ENCODE results near the gene GALNT14. TPM values are rescaled to one million over a fixed set of nuclear protein-coding genes. Genes with fewer than 3 reads are reported as not detected.

The GALNT14 gene
- total RNA-seq, 3 donors from 2014 or later (not counting 1 experiment from before 2014, with no cell fraction given): 0.68 TPM; not detected in 2

DNA sequence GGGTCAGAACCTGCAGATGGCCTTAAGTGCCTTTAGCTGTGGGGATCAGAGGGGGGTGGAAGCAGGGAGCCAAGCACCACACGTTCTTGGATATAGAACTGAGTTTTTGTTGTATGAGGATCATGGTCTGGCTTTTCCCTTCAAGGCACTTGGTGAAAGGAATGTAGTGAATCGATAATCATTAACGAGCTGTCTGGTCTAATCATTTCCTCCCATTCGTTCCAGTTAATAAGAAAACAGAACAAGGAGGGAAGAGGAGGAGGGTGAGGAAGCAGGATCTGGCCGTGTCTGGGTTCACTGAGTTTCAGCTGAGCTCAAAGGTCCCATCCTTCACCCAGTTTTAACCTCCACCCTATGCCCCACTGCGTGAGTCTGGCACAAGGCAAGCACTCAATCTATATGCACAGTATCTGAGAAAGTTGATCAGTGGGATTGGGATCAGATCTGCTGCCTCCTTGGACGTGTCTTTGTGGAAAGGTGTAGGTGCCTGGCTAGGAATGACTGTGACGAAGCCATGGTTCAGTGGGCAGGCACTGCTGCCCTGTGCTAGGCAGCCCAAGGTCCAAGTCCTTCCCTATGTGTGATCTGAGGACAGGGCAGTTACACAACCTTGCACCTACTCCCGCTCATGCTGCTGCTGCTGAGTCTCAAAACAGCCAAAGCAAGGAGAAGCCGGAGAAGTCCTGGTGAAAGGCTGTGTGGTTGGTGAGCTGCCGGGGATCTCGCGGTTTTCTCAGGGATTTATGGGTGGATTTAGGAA lies 54.8 kb downstream of the GALNT14 start:
- Mint-ChIP-seq H3K4me3 (no peak overlapping the region), H3K36me3 (no peaks in the 10 kb centered on the region), H3K4me1 (no peaks in the 10 kb centered on the region), H3K9me3 (no peaks in the 10 kb centered on the region), H3K27me3 (ENCODE audit: low read depth in 2 of 2) (no peaks in the 10 kb centered on the region), H3K27ac (no peak overlapping the region)
- no peaks in the 10 kb centered on the region for H3K36me3 ChIP-seq (ENCODE audit: control insufficient read depth, insufficient read depth, low read length)
- TF ChIP-seq CTCF (IDR thresholded peaks at IDR 0.05): no peak
- ATAC-seq (no peak), DNase-seq (no peak)
- H3K4me3 ChIP-seq (ENCODE audit: low read length): no peak overlapping the region
- no peaks in the 10 kb centered on the region for H3K4me1 ChIP-seq (ENCODE audit: control insufficient read depth, insufficient read depth, low read length)
- WGBS (ENCODE audit: insufficient coverage): 83% methylated on average over 11 of the region's 13 CpGs
- intact Hi-C loops (cut with micrococcal nuclease): no loop called here
- H3K9me3 ChIP-seq (ENCODE audit: control insufficient read depth, insufficient read depth, low read length): no peaks in the 10 kb centered on the region
- H3K27me3 ChIP-seq (ENCODE audit: control insufficient read depth, insufficient read depth, low read length): no peaks in the 10 kb centered on the region
- H3K27ac ChIP-seq (ENCODE audit: low read length): no peak overlapping the region

- no peaks in the 10 kb centered on the region for H3K27me3 ChIP-seq (ENCODE audit: control insufficient read depth, insufficient read depth, low read length)
- no peak for ATAC-seq
- H3K27ac Mint-ChIP-seq: no peak overlapping the region
- intact Hi-C loops (cut with micrococcal nuclease): no loop called here
- H3K9me3 Mint-ChIP-seq: no peaks in the 10 kb centered on the region
- no peaks in the 10 kb centered on the region for H3K36me3 ChIP-seq (ENCODE audit: control insufficient read depth, insufficient read depth, low read length)
- no peaks in the 10 kb centered on the region for H3K36me3 Mint-ChIP-seq
- H3K4me3 Mint-ChIP-seq: no peak overlapping the region
- WGBS (ENCODE audit: insufficient coverage): 93% methylated on average over 2 of the region's 2 CpGs
- H3K27ac ChIP-seq (ENCODE audit: low read length): no peak overlapping the region
- H3K4me1 Mint-ChIP-seq: no peaks in the 10 kb centered on the region
- TF ChIP-seq CTCF (IDR thresholded peaks at IDR 0.05): no peak
- H3K4me1 ChIP-seq (ENCODE audit: control insufficient read depth, insufficient read depth, low read length): no peaks in the 10 kb centered on the region
- no peaks in the 10 kb centered on the region for H3K9me3 ChIP-seq (ENCODE audit: control insufficient read depth, insufficient read depth, low read length)
- no peak for DNase-seq
- no peak overlapping the region for H3K4me3 ChIP-seq (ENCODE audit: low read length)
- no peaks in the 10 kb centered on the region for H3K27me3 Mint-ChIP-seq (ENCODE audit: low read depth in 2 of 2)
These were observed 56.2 kb downstream of the GALNT14 start for GRCh38 chr2:31082002-31082401.

DNA sequence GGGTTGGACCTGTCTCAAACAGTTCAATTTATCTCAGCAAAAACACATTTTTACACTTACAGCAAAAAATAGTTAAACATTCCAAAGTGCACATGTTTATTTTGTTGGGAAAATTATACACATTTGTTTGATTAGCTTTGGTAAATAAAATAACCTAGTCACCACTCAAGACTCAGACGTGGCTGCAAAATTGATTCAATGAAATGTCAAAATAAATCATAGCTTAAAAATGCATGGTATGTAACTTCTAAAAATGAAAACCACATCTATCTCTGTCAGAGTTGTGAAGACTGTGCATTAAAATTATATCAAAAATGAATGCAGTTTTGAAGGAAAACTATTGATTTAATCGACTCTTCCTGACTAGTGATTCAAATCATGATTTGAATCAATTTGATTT lies 56.7 kb downstream of the GALNT14 start:
- WGBS (ENCODE audit: insufficient coverage): 75% methylated on average over 1 of the region's 2 CpGs
- Mint-ChIP-seq H3K27me3 (ENCODE audit: low read depth in 2 of 2) (no peaks in the 10 kb centered on the region), H3K9me3 (no peaks in the 10 kb centered on the region)

More for the DNA sequence above, 56.7 kb downstream of the GALNT14 start:
- Mint-ChIP-seq H3K36me3 (no peaks in the 10 kb centered on the region), H3K4me1 (no peaks in the 10 kb centered on the region), H3K4me3 (no peak overlapping the region), H3K27ac (no peak overlapping the region)
- Histone ChIP-seq H3K27ac (ENCODE audit: low read length) (no peak overlapping the region), H3K36me3 (ENCODE audit: control insufficient read depth, insufficient read depth, low read length) (no peaks in the 10 kb centered on the region), H3K4me3 (ENCODE audit: low read length) (no peak overlapping the region), H3K4me1 (ENCODE audit: control insufficient read depth, insufficient read depth, low read length) (no peaks in the 10 kb centered on the region), H3K27me3 (ENCODE audit: control insufficient read depth, insufficient read depth, low read length) (no peaks in the 10 kb centered on the region), H3K9me3 (ENCODE audit: control insufficient read depth, insufficient read depth, low read length) (no peaks in the 10 kb centered on the region)
- ATAC-seq: no peak
- TF ChIP-seq CTCF (IDR thresholded peaks at IDR 0.05): no peak
- intact Hi-C loops (cut with micrococcal nuclease): no loop called here
- DNase-seq: no peak
